Islet precursor cell (in vitro differentiated cells): Measurements from ENCODE around the gene DOK1.

ENCODE experiments used
- DNase-seq: peaks from one replicate; pipeline ENCODE4 v3.0.0-alpha.2; 2018

Gene DOK1

GRCh38 chr2:74603282-74604000 lies 48.9 kb downstream of the DOK1 start:
- no peak for DNase-seq

GRCh38 chr2:74606927-74607326 lies 52.4 kb downstream of the DOK1 start:
- no peak for DNase-seq
